Erythroblast (primary cell): Measurements from ENCODE around the gene CITED4.

Experiments used
- DNase-seq, 2 experiments: peaks; one replicate each; lab custom pipeline; 2025; lab: John Stamatoyannopoulos, UW
- GATA1 ChIP-seq: IDR thresholded peaks from 2 replicates; pipeline ENCODE4 v1.6.1; 2011; ENCODE audit warnings: low read depth, mild to moderate bottlenecking, control low read depth, low read length, moderate library complexity
- POLR2A ChIP-seq: IDR thresholded peaks from 2 replicates; pipeline ENCODE4 v1.6.1; 2011; ENCODE audit warnings: mild to moderate bottlenecking, low read length

The CITED4 gene

DNA sequence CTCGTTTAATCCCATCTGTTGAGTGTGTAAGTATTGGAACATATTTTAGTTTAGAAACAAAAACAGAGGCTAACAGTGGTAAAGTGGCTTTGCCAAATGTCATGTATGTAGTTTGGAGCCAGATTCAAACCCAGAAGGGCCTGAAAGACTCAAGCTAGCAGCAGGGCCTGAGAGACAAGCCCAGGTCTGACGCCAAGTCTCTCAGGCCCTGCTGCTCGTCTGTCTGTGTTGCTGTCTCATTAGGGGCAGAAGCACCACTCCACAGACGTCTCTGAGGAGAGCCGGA lies 8.3 kb downstream of the CITED4 start:
- DNase-seq = no peak
- TF ChIP-seq POLR2A = no peak
- TF ChIP-seq GATA1 = no peak

GRCh38 chr1:40853113-40853884 lies 8.9 kb downstream of the CITED4 start:
- TF ChIP-seq GATA1 (no peak), POLR2A (no peak)
- no peak for DNase-seq

GRCh38 chr1:40851643-40852042 lies 10.5 kb downstream of the CITED4 start:
- no peak for DNase-seq
- TF ChIP-seq POLR2A (no peak), GATA1 (no peak)

- DNase-seq = peak; percentile 76 to 88
- no peak for TF ChIP-seq GATA1
- no peak for TF ChIP-seq POLR2A
These were observed 12.2 kb downstream of the CITED4 start for GRCh38 chr1:40849801-40850592.

DNA sequence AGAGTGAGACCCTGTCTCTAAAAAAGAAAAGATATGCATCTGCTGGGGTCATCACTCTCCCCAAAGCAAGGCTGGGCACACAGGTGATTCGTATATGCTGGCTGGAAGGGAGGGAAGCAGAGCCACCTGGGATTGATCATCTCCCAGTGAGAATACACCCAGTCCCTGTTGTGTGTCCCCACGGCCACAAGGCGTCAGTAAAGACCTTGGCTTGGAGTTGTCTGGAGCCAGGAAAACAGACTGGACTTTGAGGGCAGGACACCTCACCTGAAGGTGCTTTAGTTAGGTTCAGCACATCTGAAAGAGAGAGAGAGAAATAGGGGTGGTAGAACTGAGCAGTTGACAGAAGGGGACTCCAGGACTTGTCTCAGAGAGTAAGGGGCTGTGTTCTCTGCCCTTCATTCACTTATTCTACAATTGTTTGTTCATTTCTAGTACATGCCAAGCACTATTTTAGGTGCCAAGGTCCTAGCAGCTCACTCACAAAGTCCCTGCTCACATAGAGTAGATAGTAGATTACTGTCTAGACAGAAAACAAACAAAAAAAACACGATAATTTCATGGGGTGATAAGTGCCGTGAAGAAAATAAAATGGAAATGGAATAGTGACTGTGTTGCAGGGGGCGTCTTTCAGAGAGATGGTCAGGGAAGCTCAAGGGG lies 13.5 kb downstream of the CITED4 start:
- TF ChIP-seq POLR2A (no peak), GATA1 (no peak)
- peak; percentile 46 to 68 for DNase-seq

DNA sequence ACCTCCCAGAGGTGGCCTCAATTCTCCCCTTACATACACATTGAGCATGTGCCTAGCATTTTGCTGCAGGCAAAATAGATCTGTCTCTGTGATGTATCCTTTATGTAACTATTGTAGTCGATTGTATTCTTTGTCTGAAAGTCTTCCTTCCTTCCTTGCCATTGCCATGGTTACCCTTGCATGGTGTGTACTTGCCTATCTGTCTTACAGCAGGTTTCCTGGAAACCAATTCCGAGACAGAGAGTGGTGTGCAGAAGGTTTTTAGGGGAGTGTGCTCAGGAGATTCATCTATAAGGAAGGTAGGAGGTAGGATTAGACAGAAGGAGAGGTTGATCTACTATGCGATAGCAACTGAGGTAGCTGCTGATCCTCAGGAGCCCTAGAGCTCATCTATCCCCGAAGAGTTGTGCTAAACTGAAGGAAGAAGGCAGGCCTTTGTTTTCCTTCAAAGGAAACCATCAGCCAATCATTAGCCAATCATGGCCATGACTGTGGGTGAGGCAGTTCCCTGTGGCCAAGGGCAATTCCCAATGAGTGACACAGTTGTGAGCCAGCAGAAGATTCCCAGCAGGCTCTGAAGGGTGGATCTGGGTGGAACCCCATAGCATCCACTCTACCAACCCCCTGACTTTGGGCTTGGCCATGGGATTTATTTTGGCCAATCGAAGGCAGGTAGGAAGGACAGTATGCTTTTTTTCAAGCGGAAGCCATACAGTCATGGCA lies 15.0 kb downstream of the CITED4 start:
- DNase-seq = no peak
- TF ChIP-seq GATA1 (no peak), POLR2A (no peak)

GRCh38 chr1:40845895-40846294 lies 16.3 kb downstream of the CITED4 start:
- TF ChIP-seq GATA1 (no peak), POLR2A (no peak)
- DNase-seq = no peak

DNA sequence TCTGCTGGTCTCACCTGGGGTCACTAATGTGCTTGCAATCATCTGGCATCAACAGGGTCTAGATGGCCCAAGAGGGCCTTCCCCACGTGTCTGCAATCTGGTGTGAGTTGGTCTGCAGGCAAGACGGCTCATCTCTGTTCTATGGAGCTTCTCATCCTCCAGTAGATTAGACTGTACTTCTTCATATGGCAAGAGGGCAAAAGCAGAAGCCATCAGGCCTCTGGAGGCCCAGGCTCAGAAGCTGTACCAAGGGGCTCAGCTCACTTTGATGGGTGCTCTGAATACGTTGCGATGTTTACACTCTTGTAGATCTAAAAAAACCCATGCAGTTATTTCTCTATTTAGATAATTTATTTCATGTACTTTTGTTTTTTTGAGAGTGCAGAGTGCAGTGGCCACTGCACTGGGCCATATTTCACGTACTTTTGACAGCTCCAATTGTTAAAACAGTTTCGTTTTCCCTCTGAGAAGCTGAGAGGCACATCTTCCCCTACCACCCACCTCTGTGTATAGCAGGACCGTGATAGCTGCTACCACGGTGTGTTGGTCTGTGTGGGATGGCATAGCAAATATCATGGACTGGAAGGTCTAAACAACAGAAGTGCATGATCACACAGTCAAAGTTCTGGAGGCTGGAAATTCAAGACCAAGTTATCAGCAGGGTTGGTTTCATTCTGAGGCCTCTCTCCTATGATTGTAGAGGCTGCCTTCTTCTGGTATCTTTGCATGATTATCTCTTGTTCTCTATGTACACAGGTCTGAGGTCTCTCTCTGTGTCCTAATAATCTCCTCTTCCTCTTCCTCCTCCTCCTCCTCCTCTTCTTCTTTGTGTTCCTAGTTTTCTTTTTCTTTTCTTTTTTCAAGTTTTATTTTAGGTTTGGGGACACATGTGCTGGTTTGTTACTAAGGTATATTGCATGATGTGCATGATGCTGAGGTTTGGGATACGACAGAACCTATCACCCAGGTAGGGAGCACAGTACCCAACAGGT lies 17.0 kb downstream of the CITED4 start:
- peak; percentile 28 to 42 for DNase-seq
- TF ChIP-seq GATA1 (no peak), POLR2A (no peak)

GRCh38 chr1:40844079-40844478 lies 18.1 kb downstream of the CITED4 start:
- TF ChIP-seq GATA1 = no peak
- no peak for TF ChIP-seq POLR2A
- no peak for DNase-seq

GRCh38 chr1:40842691-40843090 lies 19.5 kb downstream of the CITED4 start:
- DNase-seq = no peak

DNA sequence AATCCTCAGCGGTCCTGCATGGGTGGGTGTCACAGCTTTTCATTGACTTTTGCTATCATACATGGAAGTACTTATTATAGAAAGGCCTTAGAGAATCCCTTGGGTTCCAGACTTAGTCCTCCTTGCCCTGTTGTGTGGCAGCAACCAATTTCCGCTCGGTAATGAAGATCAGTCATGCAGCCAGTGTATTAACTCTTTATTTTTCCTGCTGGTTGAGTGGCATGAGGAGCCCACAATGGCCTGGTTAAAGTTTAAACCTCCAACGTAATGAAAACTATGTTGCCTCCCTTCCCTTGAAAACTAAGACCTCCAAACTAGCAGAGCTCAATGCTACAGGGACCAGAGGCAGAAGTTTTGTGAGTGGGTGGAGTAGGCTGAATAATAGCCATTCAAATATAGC lies 20.0 kb downstream of the CITED4 start:
- no peak for DNase-seq
- TF ChIP-seq POLR2A (no peak), GATA1 (no peak)

More at GRCh38 chr1:40842691-40843090, 19.5 kb downstream of the CITED4 start:
- TF ChIP-seq GATA1 (no peak), POLR2A (no peak)

GRCh38 chr1:40841602-40842001 lies 20.6 kb downstream of the CITED4 start:
- TF ChIP-seq POLR2A (no peak), GATA1 (no peak)
- DNase-seq = no peak
